ENCODE measurements around the gene CD99. TPM values are rescaled to one million over a fixed set of nuclear protein-coding genes. Genes with fewer than 3 reads are reported as not detected.
A peak's percentile ranks its signal among the peaks of the same experiment; 100 is the strongest.

Gene CD99
- total and polyA plus RNA-seq, 9 donors = 149 to 678 (median 283) TPM

DNA sequence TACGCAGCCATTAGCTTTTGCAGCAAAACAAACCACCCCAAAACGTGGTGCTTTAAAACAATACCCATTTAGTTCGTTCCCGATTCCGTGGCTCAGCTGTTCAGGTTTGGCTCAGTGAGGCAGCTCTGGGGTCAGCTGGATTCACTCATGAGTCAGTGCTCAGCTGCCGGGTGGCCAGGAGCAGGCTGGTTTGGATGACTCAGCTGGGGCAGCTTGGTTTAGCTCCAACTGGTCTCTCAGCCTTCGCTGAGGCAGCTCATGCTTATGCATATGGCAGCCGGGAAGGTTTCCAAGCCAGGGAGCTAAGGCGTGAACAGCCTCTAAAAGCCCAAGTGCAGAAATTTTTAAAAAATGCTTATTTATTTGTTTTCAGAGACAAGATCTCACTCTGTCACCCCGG, 13.3 kb upstream of the CD99 start:
- no peak overlapping the region for H3K4me3 ChIP-seq
- peak; percentile 80 to 89 (median 88) for DNase-seq
- WGBS, 3 donors = 12 to 27% (median 12%) methylated on average over 10 of the region's 10 CpGs
- no peaks in the 10 kb centered on the region for H3K36me3 ChIP-seq
- H3K4me1 ChIP-seq (ENCODE audit: insufficient read depth) = peaks cover 13% of the 10 kb centered on the region
- intact Hi-C loops (cut with DNase I) = no loop called here
- no peaks in the 10 kb centered on the region for H3K27me3 ChIP-seq
- no peak overlapping the region for H3K27ac ChIP-seq
- H3K9me3 ChIP-seq = no peaks in the 10 kb centered on the region
- no peak for TF ChIP-seq EP300 (IDR thresholded peaks at IDR 0.05)
- TF ChIP-seq POLR2A (IDR thresholded peaks at IDR 0.05) = no peak
- TF ChIP-seq, protein P1, sequence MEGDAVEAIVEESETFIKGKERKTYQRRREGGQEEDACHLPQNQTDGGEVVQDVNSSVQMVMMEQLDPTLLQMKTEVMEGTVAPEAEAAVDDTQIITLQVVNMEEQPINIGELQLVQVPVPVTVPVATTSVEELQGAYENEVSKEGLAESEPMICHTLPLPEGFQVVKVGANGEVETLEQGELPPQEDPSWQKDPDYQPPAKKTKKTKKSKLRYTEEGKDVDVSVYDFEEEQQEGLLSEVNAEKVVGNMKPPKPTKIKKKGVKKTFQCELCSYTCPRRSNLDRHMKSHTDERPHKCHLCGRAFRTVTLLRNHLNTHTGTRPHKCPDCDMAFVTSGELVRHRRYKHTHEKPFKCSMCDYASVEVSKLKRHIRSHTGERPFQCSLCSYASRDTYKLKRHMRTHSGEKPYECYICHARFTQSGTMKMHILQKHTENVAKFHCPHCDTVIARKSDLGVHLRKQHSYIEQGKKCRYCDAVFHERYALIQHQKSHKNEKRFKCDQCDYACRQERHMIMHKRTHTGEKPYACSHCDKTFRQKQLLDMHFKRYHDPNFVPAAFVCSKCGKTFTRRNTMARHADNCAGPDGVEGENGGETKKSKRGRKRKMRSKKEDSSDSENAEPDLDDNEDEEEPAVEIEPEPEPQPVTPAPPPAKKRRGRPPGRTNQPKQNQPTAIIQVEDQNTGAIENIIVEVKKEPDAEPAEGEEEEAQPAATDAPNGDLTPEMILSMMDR (IDR thresholded peaks at IDR 0.05) = no peak

DNA sequence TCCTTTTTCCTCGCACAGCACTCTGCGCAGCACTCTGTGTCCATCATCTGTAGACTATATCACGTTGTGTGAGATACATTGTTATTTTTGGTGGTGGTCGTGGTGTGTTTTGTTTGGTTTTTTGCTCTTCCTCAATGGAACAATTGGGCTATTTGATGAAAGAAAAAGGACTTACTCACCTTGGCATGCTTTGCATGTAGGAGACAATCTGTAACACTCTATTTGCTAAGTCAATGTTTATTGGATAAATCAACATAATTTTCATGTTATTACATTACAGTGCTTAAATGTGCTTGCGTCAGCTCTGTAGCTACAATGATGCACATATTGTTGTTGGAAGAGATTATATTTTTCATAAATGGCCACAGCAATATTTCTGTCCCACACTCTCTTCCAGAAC, 12.5 kb upstream of the CD99 start:
- no peaks in the 10 kb centered on the region for H3K27me3 ChIP-seq
- no peaks in the 10 kb centered on the region for H3K36me3 ChIP-seq
- 68 to 74% (median 70%) methylated on average over 5 of the region's 5 CpGs for WGBS, 3 donors
- no peak overlapping the region for H3K4me3 ChIP-seq
- H3K27ac ChIP-seq = no peak overlapping the region
- no peaks in the 10 kb centered on the region for H3K9me3 ChIP-seq
- intact Hi-C loops (cut with DNase I) = no loop called here
- no peak for DNase-seq
- TF ChIP-seq POLR2A (IDR thresholded peaks at IDR 0.05) (no peak), EP300 (IDR thresholded peaks at IDR 0.05) (no peak)
- TF ChIP-seq, protein P1 (IDR thresholded peaks at IDR 0.05) = no peak
- peaks cover 13% of the 10 kb centered on the region for H3K4me1 ChIP-seq (ENCODE audit: insufficient read depth)

DNA sequence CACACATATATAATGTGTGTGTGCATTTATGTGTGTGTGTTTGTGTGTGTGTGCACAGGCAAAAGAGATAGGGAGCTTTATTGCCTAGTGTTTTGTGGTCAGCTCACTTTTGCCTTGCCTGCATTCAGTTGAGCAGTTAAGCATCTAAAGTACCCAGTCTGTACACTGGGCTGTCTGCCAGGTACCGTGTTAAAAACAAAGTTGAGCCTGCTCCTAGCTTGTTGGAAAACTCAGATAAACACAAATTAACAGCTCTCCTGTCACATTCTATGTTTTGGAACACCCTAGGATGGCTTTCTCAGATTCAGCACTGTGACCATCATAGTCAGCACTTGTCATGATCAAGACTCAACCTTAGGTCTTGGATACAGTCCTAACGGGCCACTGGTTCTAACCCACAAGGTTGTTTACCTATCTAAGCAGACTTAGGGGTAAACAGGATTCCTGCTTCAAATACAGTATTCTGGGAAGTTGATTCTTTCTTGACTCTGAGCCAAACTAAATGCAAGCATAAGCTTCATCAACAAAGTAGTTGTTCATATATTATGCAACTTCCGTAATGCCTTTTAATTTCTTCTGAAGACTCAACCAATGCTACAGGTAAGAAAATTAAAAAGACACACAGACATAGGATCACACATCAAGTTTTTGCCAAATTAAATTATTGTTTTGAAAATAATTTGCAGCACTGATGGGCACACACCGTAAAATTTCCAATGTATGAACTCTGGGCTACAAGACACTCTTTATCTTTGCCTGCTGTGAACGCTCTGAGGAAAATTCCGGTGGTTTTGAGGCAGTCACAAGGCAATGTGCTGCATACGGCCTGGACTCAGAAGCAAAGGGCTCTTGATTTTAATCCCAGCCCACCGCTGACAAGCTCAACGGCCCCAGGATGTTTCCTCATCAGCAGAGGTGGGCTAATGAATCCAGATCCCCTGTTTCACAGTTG, 11.3 kb upstream of the CD99 start:
- H3K4me3 ChIP-seq = no peak overlapping the region
- TF ChIP-seq EP300 (IDR thresholded peaks at IDR 0.05) (no peak), POLR2A (IDR thresholded peaks at IDR 0.05) (no peak)
- TF ChIP-seq, protein P1 (IDR thresholded peaks at IDR 0.05) = no peak

DNA sequence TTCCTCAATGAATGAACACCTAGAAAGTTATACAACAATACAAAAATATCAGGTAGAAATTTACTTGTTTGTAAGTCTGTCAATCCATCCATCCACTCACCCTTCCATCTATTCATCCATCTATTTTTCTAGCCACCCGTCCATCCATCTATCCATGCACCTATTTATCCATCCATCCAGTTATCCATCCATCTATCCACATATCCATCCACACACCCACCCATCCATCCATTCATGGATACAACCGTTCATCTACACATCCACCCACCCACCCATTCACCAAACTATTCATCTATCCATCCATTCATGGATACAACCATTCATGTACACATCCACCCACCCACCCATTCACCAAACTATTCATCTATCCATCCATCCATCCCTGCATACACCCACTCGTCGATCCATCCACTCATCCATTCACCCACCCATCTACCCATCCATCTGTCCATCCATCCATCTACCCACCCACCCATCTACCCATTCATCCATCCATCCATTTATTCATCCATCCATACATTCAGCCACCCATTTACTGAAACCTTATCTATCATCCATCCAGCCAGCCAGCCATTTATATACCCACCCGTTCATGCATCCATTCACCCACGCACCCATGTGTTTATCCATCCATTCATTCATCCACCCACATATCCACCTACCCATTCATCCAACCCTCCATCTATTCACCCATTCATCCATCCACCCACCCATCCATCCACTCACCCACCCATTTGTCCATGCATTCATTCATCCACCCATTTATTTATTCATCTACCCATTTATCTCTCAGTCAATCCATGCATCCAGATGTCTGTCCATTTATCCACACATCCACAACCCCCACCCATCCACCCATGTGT, 10.4 kb upstream of the CD99 start:
- H3K4me3 ChIP-seq = no peak overlapping the region
- intact Hi-C loops (cut with DNase I) = no loop called here
- H3K27ac ChIP-seq = no peak overlapping the region
- no peak for DNase-seq
- H3K4me1 ChIP-seq (ENCODE audit: insufficient read depth) = peaks cover 13% of the 10 kb centered on the region
- TF ChIP-seq, protein P1 (IDR thresholded peaks at IDR 0.05) = no peak
- TF ChIP-seq EP300 (IDR thresholded peaks at IDR 0.05) = no peak
- TF ChIP-seq POLR2A (IDR thresholded peaks at IDR 0.05) = no peak
- no peaks in the 10 kb centered on the region for H3K27me3 ChIP-seq
- 64 to 78% (median 65%) methylated on average over 6 of the region's 6 CpGs for WGBS, 3 donors
- H3K9me3 ChIP-seq = no peaks in the 10 kb centered on the region
- no peaks in the 10 kb centered on the region for H3K36me3 ChIP-seq

More for the DNA sequence above, 11.3 kb upstream of the CD99 start:
- Histone ChIP-seq H3K9me3 (no peaks in the 10 kb centered on the region), H3K36me3 (no peaks in the 10 kb centered on the region), H3K27ac (no peak overlapping the region), H3K27me3 (no peaks in the 10 kb centered on the region), H3K4me1 (ENCODE audit: insufficient read depth) (peaks cover 13% of the 10 kb centered on the region)
- 27 to 43% (median 33%) methylated on average over 9 of the region's 9 CpGs for WGBS, 3 donors
- peak in 3 of 5 donors; percentile 37 to 47 (median 46) for DNase-seq
- intact Hi-C loops (cut with DNase I) = no loop called here
